Cardiac fibroblast (primary cell): Measurements from ENCODE around the gene TCF19.
"Not testable (repeated sequence)": the region's sequence is repeated elsewhere in the genome, so short reads cannot be mapped to it uniquely, and the experiment has no call there.

Experiments
- DNase-seq, 2 donors: peaks; one replicate each; pipeline versions ENCODE4 v3.0.0 to v3.0.0-alpha.2; 2010; ENCODE audit warnings: low read depth in 2 of 2
- H3K4me3 ChIP-seq, 2 donors: replicated peaks in 1 of 2; 1 replicate in 1 of 2; 2 replicates in 1 of 2; pipeline ENCODE4 v1.5.1; 2011; ENCODE audit warnings: low read depth in 2 of 2, low read length in 2 of 2, mild to moderate bottlenecking in 2 of 2, moderate library complexity in 1 of 2
- CTCF ChIP-seq: IDR thresholded peaks from one replicate; pipeline ENCODE4 v1.5.1; 2011; ENCODE audit warnings: low read depth, mild to moderate bottlenecking, low read length, inconsistent platforms

The TCF19 gene

GRCh38 chr6:31175971-31176370, 17.6 kb downstream of the TCF19 start:
- DNase-seq: peak; percentile 58 to 66
- H3K4me3 ChIP-seq: no peak overlapping the region
- TF ChIP-seq CTCF: no peak

DNA sequence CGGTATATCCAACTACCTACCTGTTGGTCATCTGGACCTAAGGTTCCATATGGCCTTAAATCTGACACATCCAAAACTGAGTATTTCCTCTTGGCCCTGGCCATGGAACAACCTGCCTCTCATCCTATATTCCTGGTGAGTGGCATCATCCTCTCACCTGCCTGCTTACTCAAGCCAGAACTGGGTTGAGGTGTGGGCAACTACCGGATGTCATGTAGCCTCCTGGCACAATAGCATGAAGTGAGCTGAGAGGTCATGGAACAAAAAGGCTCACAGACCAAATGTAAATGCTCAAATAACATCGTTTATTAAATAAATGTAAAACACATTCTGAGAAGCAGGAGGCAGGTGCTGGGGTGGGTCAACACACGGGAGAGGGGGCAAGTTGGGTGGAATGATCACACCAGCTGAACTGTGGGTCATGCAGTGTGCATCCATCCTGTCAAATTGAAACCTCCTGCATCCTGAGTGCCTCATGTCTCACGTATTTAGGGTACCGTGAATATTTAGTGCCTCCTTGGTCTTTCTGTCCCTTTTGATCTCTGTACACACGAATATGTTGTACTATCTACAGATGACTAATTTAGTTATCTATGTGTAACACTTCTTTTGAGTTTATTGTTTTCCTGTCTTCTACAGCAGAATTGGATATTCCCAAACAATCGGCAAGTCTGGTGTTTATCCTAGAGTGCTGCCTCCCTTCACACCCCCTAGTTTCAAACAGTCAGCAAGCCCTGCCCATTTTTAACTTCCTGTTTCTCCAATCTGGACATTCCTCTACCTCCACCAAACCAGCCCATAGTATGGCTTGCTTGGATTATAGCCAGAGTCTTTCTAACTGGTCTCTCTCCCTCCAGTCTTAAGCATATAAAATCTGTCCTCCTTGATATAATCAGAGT, 20.0 kb downstream of the TCF19 start:
- peak; percentile 28 to 48 for DNase-seq
- no peak for TF ChIP-seq CTCF
- H3K4me3 ChIP-seq: no peak overlapping the region

GRCh38 chr6:31179042-31179386, 20.6 kb downstream of the TCF19 start:
- no peak for DNase-seq
- H3K4me3 ChIP-seq: no peak overlapping the region
- no peak for TF ChIP-seq CTCF

DNA sequence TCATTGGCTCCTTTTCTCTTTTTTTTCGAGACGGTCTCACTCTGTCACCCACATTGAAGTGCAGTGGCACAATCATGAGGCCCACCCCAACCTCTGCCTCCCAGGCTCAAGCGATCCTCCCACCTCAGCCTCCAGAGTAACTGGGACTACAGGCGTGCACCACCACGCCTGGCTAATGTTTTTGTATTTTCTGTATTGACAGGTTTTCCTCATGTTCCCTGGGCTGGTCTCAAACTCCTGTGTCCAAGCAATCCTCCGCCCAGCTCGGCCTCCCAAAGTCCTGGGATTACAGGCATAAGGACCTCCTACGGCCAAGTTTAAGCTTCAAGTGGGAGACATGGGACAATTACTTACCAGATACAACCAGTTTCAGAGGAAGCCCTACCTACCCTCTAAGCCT, 21.5 kb downstream of the TCF19 start:
- DNase-seq: no peak
- H3K4me3 ChIP-seq: peak overlapping the region; percentile 48 to 49
- TF ChIP-seq CTCF: no peak

DNA sequence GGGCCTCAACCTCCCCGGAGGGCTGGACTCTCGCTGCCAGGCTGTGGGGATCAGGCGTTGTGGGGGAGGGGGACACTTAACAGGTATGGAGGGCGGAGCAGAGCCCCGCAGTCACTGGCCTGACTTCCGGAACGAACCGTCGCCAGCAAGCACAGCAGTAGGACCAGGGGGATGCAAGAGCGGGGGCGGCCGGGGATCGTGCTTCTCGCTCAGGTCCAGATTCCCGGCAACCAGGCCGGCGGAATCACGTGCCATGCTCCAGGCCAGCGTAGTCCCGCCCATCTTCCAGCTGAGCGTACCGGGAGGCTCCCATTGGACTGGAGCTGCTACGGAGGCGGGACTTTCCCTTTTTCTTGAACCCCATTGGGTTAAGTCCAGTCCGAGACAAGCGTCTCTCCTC, 22.1 kb downstream of the TCF19 start:
- H3K4me3 ChIP-seq: peak overlapping the region; percentile 48 to 49
- peak; percentile 80 to 88 for DNase-seq

GRCh38 chr6:31183287-31183686, 24.9 kb downstream of the TCF19 start:
- not testable (repeated sequence) for DNase-seq

More for the DNA sequence above, 22.1 kb downstream of the TCF19 start:
- TF ChIP-seq CTCF: no peak

DNA sequence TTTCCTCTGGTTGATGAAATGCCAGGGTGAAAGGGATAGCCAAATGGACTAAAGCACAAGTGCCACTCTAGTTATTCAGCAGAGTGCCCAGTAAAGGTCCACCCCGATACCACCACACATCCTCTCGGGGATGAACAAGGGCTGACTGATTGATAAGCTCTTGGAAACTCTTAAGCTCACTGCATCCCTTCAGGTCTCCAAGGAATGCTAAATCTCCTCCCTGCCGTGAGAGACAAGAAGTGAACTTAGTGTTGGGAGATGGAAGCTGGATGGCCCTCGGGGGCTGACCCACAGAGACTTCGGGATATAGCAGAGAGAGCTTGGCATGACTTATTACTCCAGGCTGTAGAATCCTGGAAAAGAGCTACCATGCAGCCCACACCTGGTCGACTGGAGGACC, 25.5 kb downstream of the TCF19 start:
- H3K4me3 ChIP-seq: not testable (repeated sequence)

More at GRCh38 chr6:31183287-31183686, 24.9 kb downstream of the TCF19 start:
- not testable (repeated sequence) for H3K4me3 ChIP-seq

GRCh38 chr6:31185695-31186051, 27.3 kb downstream of the TCF19 start:
- H3K4me3 ChIP-seq: peak overlapping the region in 1 of 2 donors; percentile 44
- not testable (repeated sequence) for DNase-seq

More for the DNA sequence above, 25.5 kb downstream of the TCF19 start:
- not testable (repeated sequence) for DNase-seq
